Activated B cell treated with CpG ODN at 0.5 μM for 24 hours (primary cell): ENCODE measurements around the gene B3GAT2. TPM values are rescaled to one million over a fixed set of nuclear protein-coding genes. Genes with fewer than 3 reads are reported as not detected.

ENCODE experiments used
- ATAC-seq: fragments of 200-7000 bp; cut with Tn5 transposase; one replicate; pipeline ENCODE4 v1.10.0; 2021; ENCODE audit warnings: low read depth, mild to moderate bottlenecking, moderate library complexity
- CTCF ChIA-PET: fragments of 350-600 bp; sonication (Branson Sonifier 250); formaldehyde crosslinking; loops from one replicate; lab custom pipeline; 2021; ENCODE audit warnings: antibody characterized with exemption; lab: Charles Lee
- POLR2A ChIA-PET: fragments of 350-600 bp; sonication (Branson Sonifier 250); formaldehyde crosslinking; loops from one replicate; lab custom pipeline; 2021; ENCODE audit warnings: antibody characterized with exemption; lab: Charles Lee
- DNase-seq: peaks from one replicate; pipeline ENCODE4 v3.0.0; 2022
- H3K27ac Mint-ChIP-seq: one replicate; pipeline ENCODE4 v1.8.0; 2020; ENCODE audit warnings: mixed read lengths
- H3K27me3 Mint-ChIP-seq: one replicate; pipeline ENCODE4 v1.8.0; 2021; ENCODE audit warnings: mixed read lengths
- H3K36me3 Mint-ChIP-seq: one replicate; pipeline ENCODE4 v1.8.0; 2021; ENCODE audit warnings: low read depth, mixed read lengths
- H3K4me1 Mint-ChIP-seq: one replicate; pipeline ENCODE4 v1.8.0; 2021; ENCODE audit warnings: mixed read lengths
- H3K4me3 Mint-ChIP-seq: one replicate; pipeline ENCODE4 v1.8.0; 2020; ENCODE audit warnings: mild to moderate bottlenecking, mixed read lengths
- H3K9me3 Mint-ChIP-seq: one replicate; pipeline ENCODE4 v1.8.0; 2020; ENCODE audit warnings: mixed read lengths
- CTCF ChIP-seq: fragments of 200-600 bp; IDR thresholded peaks from one replicate; pipeline ENCODE4 v1.8.0; 2022; ENCODE audit warnings: antibody characterized with exemption, mild to moderate bottlenecking
- intact Hi-C: fragments of 100-400 bp; cut with micrococcal nuclease; formaldehyde crosslinking; loops from one replicate; pipeline ENCODE4 v1.15.1; 2024
- total RNA-seq: library from RNA; stranded (reverse); gene quantifications from 2 replicates; pipeline ENCODE4 v1.2.3, GENCODE V29; 2022

The B3GAT2 gene
- total RNA-seq, 1 donor from 2014 or later: not detected

DNA sequence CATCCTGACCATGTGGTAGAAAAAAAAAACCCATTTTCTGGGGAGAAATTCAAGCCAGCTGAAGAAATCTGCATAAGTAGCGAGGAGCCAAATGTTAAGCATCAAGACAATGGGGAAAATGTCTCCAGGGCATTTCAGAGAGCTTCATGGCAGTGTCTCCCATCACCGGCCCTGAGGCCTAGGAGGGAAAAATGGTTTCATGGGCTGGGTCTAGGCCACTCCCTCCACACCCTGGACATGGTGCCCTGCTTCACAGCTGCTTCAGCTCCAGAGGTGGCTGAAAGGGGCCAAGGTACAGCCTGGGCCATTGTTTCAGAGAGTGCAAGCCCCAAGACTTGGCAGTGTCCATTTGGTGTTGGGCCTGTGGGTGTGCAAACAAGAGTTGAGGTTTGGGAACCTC is 34.4 kb upstream of the B3GAT2 start:
- intact Hi-C loops: no loop called here
- CTCF ChIA-PET: no interaction called here
- no peak for TF ChIP-seq CTCF
- POLR2A ChIA-PET: no interaction called here
- Mint-ChIP-seq H3K4me3 (no peak overlapping the region), H3K4me1 (no peaks in the 10 kb centered on the region), H3K27ac (no peak overlapping the region), H3K27me3 (peaks cover 7% of the 10 kb centered on the region), H3K36me3 (no peaks in the 10 kb centered on the region), H3K9me3 (no peaks in the 10 kb centered on the region)
- DNase-seq (no peak), ATAC-seq (no peak)

DNA sequence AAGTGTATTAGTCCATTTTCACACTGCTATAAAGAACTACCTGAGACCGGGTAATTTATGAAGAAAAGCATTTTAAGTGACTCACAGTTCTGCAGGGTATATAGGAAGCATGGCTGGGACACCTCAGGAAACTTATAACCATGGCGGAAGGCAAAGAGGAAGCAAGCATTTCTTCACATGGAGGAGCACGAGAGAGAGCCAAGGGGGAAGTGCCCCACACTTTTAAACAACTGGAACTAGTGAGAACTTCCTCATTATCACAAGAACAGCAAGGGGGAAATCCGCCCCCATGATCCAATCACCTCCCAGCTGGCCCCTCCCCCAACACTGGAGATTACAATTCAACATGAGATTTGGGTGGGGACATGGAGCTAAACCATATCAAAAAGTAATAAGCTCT is 28.3 kb upstream of the B3GAT2 start:
- CTCF ChIA-PET: no interaction called here
- DNase-seq: no peak

GRCh38 chr6:70982747-70983146 is 25.9 kb upstream of the B3GAT2 start:
- Mint-ChIP-seq H3K4me3 (no peak overlapping the region), H3K27ac (no peak overlapping the region), H3K4me1 (peaks cover 7% of the 10 kb centered on the region), H3K36me3 (no peaks in the 10 kb centered on the region), H3K27me3 (peaks cover 5% of the 10 kb centered on the region), H3K9me3 (peaks cover 4% of the 10 kb centered on the region)
- no peak for ATAC-seq
- intact Hi-C loops: no loop called here
- ChIA-PET CTCF (interaction anchor here (0.6 kb wide), 1 partner anchor 27 kb away, joined by 3 read pairs; no protein-coding TSS in a partner anchor), POLR2A (no interaction called here)
- TF ChIP-seq CTCF: no peak
- DNase-seq: no peak

More for the DNA sequence above, 28.3 kb upstream of the B3GAT2 start:
- Mint-ChIP-seq H3K4me1 (peaks cover 7% of the 10 kb centered on the region), H3K27ac (no peak overlapping the region), H3K36me3 (no peaks in the 10 kb centered on the region), H3K4me3 (no peak overlapping the region), H3K9me3 (no peaks in the 10 kb centered on the region), H3K27me3 (peaks cover 2% of the 10 kb centered on the region)
- no peak for TF ChIP-seq CTCF
- POLR2A ChIA-PET: no interaction called here
- intact Hi-C loops: no loop called here
- ATAC-seq: no peak

DNA sequence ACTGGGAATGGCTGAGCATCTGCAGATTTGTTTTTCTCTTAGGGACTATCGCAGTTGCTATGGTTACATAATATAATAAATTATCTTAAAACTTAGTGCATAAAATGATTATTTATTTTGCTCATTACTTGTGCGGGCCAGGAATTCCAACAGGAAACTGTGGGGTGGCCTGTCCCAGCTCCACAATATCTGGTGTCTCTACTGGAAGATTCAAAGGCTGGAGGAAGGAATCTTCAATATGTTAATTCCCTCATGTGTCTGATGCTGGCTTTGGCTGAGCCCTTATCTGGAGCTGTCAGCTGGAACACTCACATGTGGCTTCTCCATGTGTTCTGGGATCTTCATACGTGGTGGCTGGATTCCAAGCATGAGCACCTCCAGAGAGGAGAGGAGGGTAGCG is 23.9 kb upstream of the B3GAT2 start:
- Mint-ChIP-seq H3K27me3 (peaks cover 13% of the 10 kb centered on the region), H3K4me3 (no peak overlapping the region), H3K27ac (no peak overlapping the region), H3K9me3 (peaks cover 4% of the 10 kb centered on the region), H3K36me3 (no peaks in the 10 kb centered on the region), H3K4me1 (peaks cover 7% of the 10 kb centered on the region)
- DNase-seq (no peak), ATAC-seq (no peak)
- intact Hi-C loops: no loop called here
- ChIA-PET CTCF (no interaction called here), POLR2A (no interaction called here)
- no peak for TF ChIP-seq CTCF

DNA sequence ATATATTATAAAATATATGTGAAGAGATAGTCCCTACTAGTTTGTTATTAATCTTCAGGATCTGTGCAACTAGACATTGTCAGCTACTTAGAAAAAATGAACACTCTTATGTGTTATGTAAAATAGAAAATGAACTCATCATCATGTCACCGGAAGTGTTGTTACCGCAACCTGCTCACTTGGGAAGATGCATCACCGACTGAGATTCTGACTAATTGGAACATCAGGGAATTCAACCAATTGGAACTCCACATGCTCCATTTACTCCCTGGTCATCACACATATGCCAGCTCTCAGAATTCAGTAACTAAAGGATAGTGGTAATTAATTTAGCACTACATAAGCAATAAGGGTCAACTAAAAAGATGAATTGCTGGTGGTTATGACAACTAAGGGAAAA is 16.7 kb upstream of the B3GAT2 start:
- Mint-ChIP-seq H3K4me1 (no peaks in the 10 kb centered on the region), H3K27ac (no peak overlapping the region), H3K4me3 (no peak overlapping the region), H3K9me3 (peaks cover 6% of the 10 kb centered on the region), H3K36me3 (no peaks in the 10 kb centered on the region), H3K27me3 (peaks cover 34% of the 10 kb centered on the region)
- DNase-seq (no peak), ATAC-seq (no peak)
- ChIA-PET POLR2A (no interaction called here), CTCF (no interaction called here)
- intact Hi-C loops: no loop called here
- no peak for TF ChIP-seq CTCF
